22Rv1 (cell line): Measurements from ENCODE around the gene CDK5RAP2.

Experiments used
- ZFX ChIP-seq: fragments of 450-650 bp; IDR thresholded peaks from 2 replicates; pipeline ENCODE4 v1.6.1; 2017; ENCODE audit warnings: antibody characterized with exemption, borderline replicate concordance
- TF ChIP-seq, protein P1 (sequence below): fragments of 450-650 bp; IDR thresholded peaks from 2 replicates; pipeline ENCODE4 v1.5.1; 2017; ENCODE audit warnings: mild to moderate bottlenecking

DNA sequence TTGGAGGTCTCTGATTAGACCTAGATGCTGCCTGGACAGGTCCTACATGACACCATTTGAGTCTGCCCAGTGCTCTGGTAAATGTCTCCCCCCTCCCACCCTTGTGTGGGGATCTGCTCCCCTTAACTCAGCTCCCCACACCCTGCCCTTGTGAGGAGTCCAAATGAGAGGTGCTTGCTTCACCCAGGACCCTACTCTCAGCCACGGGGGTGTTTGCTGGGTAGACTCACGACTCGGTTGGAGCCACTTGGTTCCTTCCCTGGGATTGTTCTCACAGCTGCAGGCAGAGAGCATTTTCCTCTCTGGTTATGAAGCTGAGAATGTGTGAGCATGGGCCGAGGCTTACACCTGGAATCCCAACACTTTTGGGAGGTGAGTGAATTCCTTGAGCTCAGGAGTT, 204.7 kb downstream of the CDK5RAP2 start:
- TF ChIP-seq, protein P1, sequence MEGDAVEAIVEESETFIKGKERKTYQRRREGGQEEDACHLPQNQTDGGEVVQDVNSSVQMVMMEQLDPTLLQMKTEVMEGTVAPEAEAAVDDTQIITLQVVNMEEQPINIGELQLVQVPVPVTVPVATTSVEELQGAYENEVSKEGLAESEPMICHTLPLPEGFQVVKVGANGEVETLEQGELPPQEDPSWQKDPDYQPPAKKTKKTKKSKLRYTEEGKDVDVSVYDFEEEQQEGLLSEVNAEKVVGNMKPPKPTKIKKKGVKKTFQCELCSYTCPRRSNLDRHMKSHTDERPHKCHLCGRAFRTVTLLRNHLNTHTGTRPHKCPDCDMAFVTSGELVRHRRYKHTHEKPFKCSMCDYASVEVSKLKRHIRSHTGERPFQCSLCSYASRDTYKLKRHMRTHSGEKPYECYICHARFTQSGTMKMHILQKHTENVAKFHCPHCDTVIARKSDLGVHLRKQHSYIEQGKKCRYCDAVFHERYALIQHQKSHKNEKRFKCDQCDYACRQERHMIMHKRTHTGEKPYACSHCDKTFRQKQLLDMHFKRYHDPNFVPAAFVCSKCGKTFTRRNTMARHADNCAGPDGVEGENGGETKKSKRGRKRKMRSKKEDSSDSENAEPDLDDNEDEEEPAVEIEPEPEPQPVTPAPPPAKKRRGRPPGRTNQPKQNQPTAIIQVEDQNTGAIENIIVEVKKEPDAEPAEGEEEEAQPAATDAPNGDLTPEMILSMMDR, result no peak
- no peak for TF ChIP-seq ZFX
